Lung (tissue), 12 donors: ENCODE data around the gene NISCH. TPM values are rescaled to one million over a fixed set of nuclear protein-coding genes. Genes with fewer than 3 reads are reported as not detected.

ENCODE experiments used
- ATAC-seq: fragments of 200-7000 bp; cut with Tn5 transposase; one replicate; pipeline ENCODE4 v1.9.1; 2020; ENCODE audit warnings: moderate number of reproducible peaks; ENCODE audit not compliant: insufficient read depth, low FRiP score
- DNase-seq, 3 donors: peaks; one replicate each; pipeline ENCODE4 v3.0.0-alpha.2; 2013 to 2017
- H3K27ac ChIP-seq, 2 donors: one replicate each; pipeline ENCODE4 v1.5.1; 2013; ENCODE audit warnings: mild to moderate bottlenecking in 2 of 2, moderate library complexity in 2 of 2, control low read depth in 1 of 2, inconsistent platforms in 1 of 2, low read depth in 1 of 2, low read length in 1 of 2
- H3K27me3 ChIP-seq, 3 donors: one replicate each; pipeline ENCODE4 v1.5.1; 2013; ENCODE audit warnings: low read length in 2 of 3; ENCODE audit not compliant: control insufficient read depth in 3 of 3, insufficient read depth in 3 of 3
- H3K36me3 ChIP-seq, 4 donors: one replicate each; pipeline ENCODE4 v1.5.1; 2013; ENCODE audit warnings: low read length in 4 of 4, mild to moderate bottlenecking in 1 of 4, moderate library complexity in 1 of 4; ENCODE audit not compliant: control insufficient read depth in 4 of 4, insufficient read depth in 4 of 4
- H3K4me1 ChIP-seq, 5 donors: one replicate each; pipeline ENCODE4 v1.5.1; 2013; ENCODE audit warnings: low read length in 5 of 5, mild to moderate bottlenecking in 2 of 5, moderate library complexity in 1 of 5; ENCODE audit not compliant: control insufficient read depth in 5 of 5, insufficient read depth in 5 of 5
- H3K4me3 ChIP-seq: one replicate; pipeline ENCODE4 v1.5.1; 2013; ENCODE audit warnings: mild to moderate bottlenecking, control low read depth, moderate library complexity
- H3K9ac ChIP-seq, 2 donors: one replicate each; pipeline ENCODE4 v1.5.1; 2013; ENCODE audit warnings: low read length in 2 of 2, control low read depth in 1 of 2; ENCODE audit not compliant: insufficient read depth in 1 of 2
- H3K9me3 ChIP-seq, 4 donors: one replicate each; pipeline ENCODE4 v1.5.1; 2013; ENCODE audit warnings: low read length in 3 of 4, mild to moderate bottlenecking in 1 of 4, moderate library complexity in 1 of 4; ENCODE audit not compliant: control insufficient read depth in 4 of 4, insufficient read depth in 3 of 4
- WGBS, 2 donors: extraction: QIAGEN DNeasy Blood & Tissue Kit; methylation state at CpG; one replicate each; pipeline ENCODE4 v1.1.7; 2013; 5-methylcytosine and 5-hydroxymethylcytosine counted together
- polyA plus RNA-seq, 2 donors: library from polyadenylated mRNA; stranded (reverse); fragments of 200-250 nt; gene quantifications; one replicate each; pipeline ENCODE4 v1.2.1, GENCODE V29; 2013
- total RNA-seq, 2 donors: library from RNA; depleted of rRNA in 1 of 2; stranded (reverse); fragments of >200 nt in 1 of 2; gene quantifications; one replicate each; pipeline ENCODE4 v1.2.1, GENCODE V29; 2014 to 2021
- TF ChIP-seq, protein P1 (sequence below): IDR thresholded peaks from 2 replicates; pipeline ENCODE4 v1.5.1; 2012; ENCODE audit warnings: mild to moderate bottlenecking; ENCODE audit errors: control extremely low read depth, extremely low read depth
- donor health status: control.
- donor health status: control.
- donor health status: Bipolar disorder and iron deficiency.
- donor health status: healthy.
- donor health status: DM: yes; HTN: yes; CAD: no.

NISCH gene
- total and polyA plus RNA-seq, 4 donors, result 37.8 to 127 (median 63.7) TPM

DNA sequence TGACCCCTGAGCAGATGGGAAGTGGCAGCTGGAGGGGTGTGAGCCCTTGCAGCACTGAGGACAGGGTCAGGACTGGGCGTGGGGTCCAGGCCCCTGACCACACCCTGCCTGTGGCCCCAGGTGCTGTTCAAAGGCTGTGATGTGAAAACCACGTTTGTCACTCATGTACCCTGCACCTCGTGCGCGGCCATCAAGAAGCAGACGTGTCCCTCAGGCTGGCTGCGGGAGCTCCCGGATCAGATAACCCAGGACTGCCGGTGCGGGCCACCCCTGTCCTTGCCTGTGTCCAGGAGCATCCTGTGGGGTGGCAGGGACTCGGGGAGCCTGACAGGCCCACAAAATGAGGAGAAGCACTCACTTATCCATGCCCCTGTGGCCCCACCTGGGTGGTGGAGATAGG is 45.6 kb downstream of the NISCH start:
- WGBS, 2 donors, result 87 to 89% methylated on average over 11 of the region's 11 CpGs
- Histone ChIP-seq H3K27me3 (no peaks in the 10 kb centered on the region), H3K4me3 (no peak overlapping the region), H3K9ac (no peak overlapping the region), H3K4me1 (peaks cover 0 to 4% (median 0%) of the 10 kb centered on the region in 5 donors), H3K9me3 (no peaks in the 10 kb centered on the region), H3K36me3 (peaks cover 0 to 9% (median 0%) of the 10 kb centered on the region in 4 donors), H3K27ac (no peak overlapping the region)
- no peak for DNase-seq
- ATAC-seq, result no peak
- TF ChIP-seq, protein P1, sequence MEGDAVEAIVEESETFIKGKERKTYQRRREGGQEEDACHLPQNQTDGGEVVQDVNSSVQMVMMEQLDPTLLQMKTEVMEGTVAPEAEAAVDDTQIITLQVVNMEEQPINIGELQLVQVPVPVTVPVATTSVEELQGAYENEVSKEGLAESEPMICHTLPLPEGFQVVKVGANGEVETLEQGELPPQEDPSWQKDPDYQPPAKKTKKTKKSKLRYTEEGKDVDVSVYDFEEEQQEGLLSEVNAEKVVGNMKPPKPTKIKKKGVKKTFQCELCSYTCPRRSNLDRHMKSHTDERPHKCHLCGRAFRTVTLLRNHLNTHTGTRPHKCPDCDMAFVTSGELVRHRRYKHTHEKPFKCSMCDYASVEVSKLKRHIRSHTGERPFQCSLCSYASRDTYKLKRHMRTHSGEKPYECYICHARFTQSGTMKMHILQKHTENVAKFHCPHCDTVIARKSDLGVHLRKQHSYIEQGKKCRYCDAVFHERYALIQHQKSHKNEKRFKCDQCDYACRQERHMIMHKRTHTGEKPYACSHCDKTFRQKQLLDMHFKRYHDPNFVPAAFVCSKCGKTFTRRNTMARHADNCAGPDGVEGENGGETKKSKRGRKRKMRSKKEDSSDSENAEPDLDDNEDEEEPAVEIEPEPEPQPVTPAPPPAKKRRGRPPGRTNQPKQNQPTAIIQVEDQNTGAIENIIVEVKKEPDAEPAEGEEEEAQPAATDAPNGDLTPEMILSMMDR, result no peak

- no peak for DNase-seq
- no peaks in the 10 kb centered on the region for H3K27me3 ChIP-seq
Observed at GRCh38 chr3:52502001-52502400, 46.6 kb downstream of the NISCH start.

GRCh38 chr3:52502808-52503350 is 47.5 kb downstream of the NISCH start:
- Histone ChIP-seq H3K4me3 (no peak overlapping the region), H3K9me3 (no peaks in the 10 kb centered on the region), H3K27ac (no peak overlapping the region), H3K27me3 (no peaks in the 10 kb centered on the region), H3K9ac (no peak overlapping the region), H3K4me1 (no peaks in the 10 kb centered on the region), H3K36me3 (peaks cover 0 to 12% (median 0%) of the 10 kb centered on the region in 4 donors)
- TF ChIP-seq, protein P1, result no peak
- 95 to 96% methylated on average over 11 of the region's 11 CpGs for WGBS, 2 donors
- ATAC-seq (no peak), DNase-seq (no peak)

More at GRCh38 chr3:52502001-52502400, 46.6 kb downstream of the NISCH start:
- Histone ChIP-seq H3K4me1 (no peaks in the 10 kb centered on the region), H3K4me3 (no peak overlapping the region), H3K27ac (no peak overlapping the region), H3K9ac (no peak overlapping the region), H3K9me3 (no peaks in the 10 kb centered on the region), H3K36me3 (peaks cover 0 to 12% (median 0%) of the 10 kb centered on the region in 4 donors)
- TF ChIP-seq, protein P1, result no peak
- ATAC-seq, result no peak
- WGBS, 2 donors, result 87 to 94% methylated on average over 11 of the region's 11 CpGs
